Peyer's patch (tissue), 4 donors: ENCODE results near the gene KDELR3. TPM values are rescaled to one million over a fixed set of nuclear protein-coding genes. Genes with fewer than 3 reads are reported as not detected.

Experiments used
- DNase-seq, 3 donors: peaks; one replicate each; pipeline ENCODE4 v3.0.0-alpha.2; 2017 to 2019
- H3K27ac ChIP-seq, 4 donors: fragments of 200-600 bp; sonication (generic); one replicate each; pipeline ENCODE4 v1.5.1; 2016 to 2019
- H3K27me3 ChIP-seq, 2 donors: fragments of 200-600 bp; sonication (generic); one replicate each; pipeline ENCODE4 v1.5.1; 2019
- H3K36me3 ChIP-seq, 3 donors: fragments of 200-600 bp; sonication (generic); one replicate each; pipeline ENCODE4 v1.5.1; 2016 to 2019
- H3K4me1 ChIP-seq, 4 donors: fragments of 200-600 bp; sonication (generic); one replicate each; pipeline ENCODE4 v1.5.1; 2016 to 2019
- H3K4me3 ChIP-seq, 4 donors: fragments of 200-600 bp; sonication (generic); 1 replicate in 3 of 4; 2 replicates in 1 of 4; pipeline ENCODE4 v1.5.1; 2016 to 2019; ENCODE audit warnings: mild to moderate bottlenecking in 1 of 4
- H3K9me3 ChIP-seq, 4 donors: fragments of 200-600 bp; sonication (generic); one replicate each; pipeline ENCODE4 v1.5.1; 2016 to 2019; ENCODE audit warnings: mild to moderate bottlenecking in 1 of 4
- CTCF ChIP-seq, 6 experiments: fragments of 450-650 bp in 4 of 6; fragments of 200-600 bp in 2 of 6; sonication (generic) in 1 of 6; IDR thresholded peaks; one replicate each; pipeline ENCODE4 v1.5.1; 2017 to 2019; ENCODE audit warnings: antibody characterized with exemption in 6 of 6, mild to moderate bottlenecking in 3 of 6, moderate library complexity in 1 of 6
- POLR2A ChIP-seq, 2 donors: fragments of 450-650 bp; IDR thresholded peaks; one replicate each; pipeline ENCODE4 v1.5.1; 2017; ENCODE audit warnings: antibody characterized with exemption in 2 of 2, mild to moderate bottlenecking in 2 of 2, moderate library complexity in 2 of 2
- total RNA-seq, 4 donors: library from RNA; depleted of rRNA; stranded (reverse); fragments of >200 nt; gene quantifications; one replicate each; pipeline ENCODE4 v1.1.0, GENCODE V29; 2016

The KDELR3 gene
- total RNA-seq, 4 donors from 2014 or later = 2.5 to 20.0 (median 16.6) TPM

- no peaks in the 10 kb centered on the region for H3K27me3 ChIP-seq
These were observed 23.1 kb upstream of the KDELR3 start for GRCh38 chr22:38444783-38445182.

GRCh38 chr22:38446018-38446601, 21.8 kb upstream of the KDELR3 start:
- Histone ChIP-seq H3K4me3 (no peak overlapping the region), H3K27me3 (no peaks in the 10 kb centered on the region), H3K27ac (no peak overlapping the region), H3K9me3 (no peaks in the 10 kb centered on the region), H3K36me3 (no peaks in the 10 kb centered on the region), H3K4me1 (no peaks in the 10 kb centered on the region)
- no peak for TF ChIP-seq CTCF (IDR thresholded peaks at IDR 0.05)
- no peak for TF ChIP-seq POLR2A (IDR thresholded peaks at IDR 0.05)
- no peak for DNase-seq

More at GRCh38 chr22:38444783-38445182, 23.1 kb upstream of the KDELR3 start:
- H3K36me3 ChIP-seq = no peaks in the 10 kb centered on the region
- H3K9me3 ChIP-seq = no peaks in the 10 kb centered on the region
- DNase-seq = no peak
- no peaks in the 10 kb centered on the region for H3K4me1 ChIP-seq
- no peak overlapping the region for H3K4me3 ChIP-seq
- no peak for TF ChIP-seq CTCF (IDR thresholded peaks at IDR 0.05)
- no peak for TF ChIP-seq POLR2A (IDR thresholded peaks at IDR 0.05)
- H3K27ac ChIP-seq = no peak overlapping the region

DNA sequence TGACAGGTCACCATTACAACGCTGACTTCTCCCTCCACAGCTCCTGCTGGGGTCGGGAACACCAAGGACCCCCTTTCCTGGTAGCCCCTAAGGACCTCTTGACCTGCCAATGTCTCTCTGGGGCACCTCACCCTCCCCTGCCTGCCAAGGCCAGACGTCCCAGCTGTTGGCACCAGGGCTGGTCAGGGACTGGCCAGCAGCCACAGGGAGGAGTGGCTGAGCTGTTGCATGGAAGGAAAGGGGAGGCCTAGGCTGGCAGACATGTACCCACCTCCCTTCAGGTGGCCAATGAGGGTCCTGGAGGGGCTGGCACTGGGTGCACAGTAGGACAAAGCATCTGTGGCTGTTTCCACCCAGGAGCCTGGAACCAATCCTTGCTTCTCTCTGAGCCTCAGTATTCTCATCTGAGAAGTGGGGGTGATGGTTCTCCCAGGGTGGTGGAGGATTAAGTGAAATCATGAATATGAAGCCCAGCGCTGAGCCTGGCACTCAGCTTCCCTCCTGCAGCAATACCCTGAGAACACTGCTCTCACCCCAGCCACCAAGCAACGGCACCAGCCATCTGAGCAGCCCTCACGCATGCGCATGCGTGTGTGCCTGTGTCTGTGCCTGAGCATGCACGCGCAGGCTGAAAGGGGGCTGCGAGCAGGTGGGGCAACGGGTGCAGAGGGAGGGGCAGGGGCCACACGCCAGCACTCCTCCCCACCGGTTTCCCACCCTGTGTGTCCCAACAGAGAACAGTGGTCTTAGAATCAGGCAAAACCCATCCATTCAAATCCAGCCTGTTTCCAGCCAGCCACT, 18.8 kb upstream of the KDELR3 start:
- Histone ChIP-seq H3K4me3 (no peak overlapping the region), H3K4me1 (no peaks in the 10 kb centered on the region), H3K27ac (no peak overlapping the region), H3K27me3 (peaks cover 0 to 10% of the 10 kb centered on the region in 2 donors), H3K36me3 (no peaks in the 10 kb centered on the region), H3K9me3 (no peaks in the 10 kb centered on the region)
- TF ChIP-seq POLR2A (IDR thresholded peaks at IDR 0.05) = no peak
- no peak for DNase-seq

- no peak for DNase-seq
- H3K27ac ChIP-seq = no peak overlapping the region
- no peak overlapping the region for H3K4me3 ChIP-seq
- H3K9me3 ChIP-seq = no peaks in the 10 kb centered on the region
- H3K4me1 ChIP-seq = peaks cover 0 to 6% (median 3%) of the 10 kb centered on the region in 4 donors
- TF ChIP-seq POLR2A (IDR thresholded peaks at IDR 0.05) = no peak
- no peak for TF ChIP-seq CTCF (IDR thresholded peaks at IDR 0.05)
- no peaks in the 10 kb centered on the region for H3K36me3 ChIP-seq
- H3K27me3 ChIP-seq = peaks cover 0 to 17% of the 10 kb centered on the region in 2 donors
These were observed 18.1 kb upstream of the KDELR3 start for GRCh38 chr22:38449776-38450175.

DNA sequence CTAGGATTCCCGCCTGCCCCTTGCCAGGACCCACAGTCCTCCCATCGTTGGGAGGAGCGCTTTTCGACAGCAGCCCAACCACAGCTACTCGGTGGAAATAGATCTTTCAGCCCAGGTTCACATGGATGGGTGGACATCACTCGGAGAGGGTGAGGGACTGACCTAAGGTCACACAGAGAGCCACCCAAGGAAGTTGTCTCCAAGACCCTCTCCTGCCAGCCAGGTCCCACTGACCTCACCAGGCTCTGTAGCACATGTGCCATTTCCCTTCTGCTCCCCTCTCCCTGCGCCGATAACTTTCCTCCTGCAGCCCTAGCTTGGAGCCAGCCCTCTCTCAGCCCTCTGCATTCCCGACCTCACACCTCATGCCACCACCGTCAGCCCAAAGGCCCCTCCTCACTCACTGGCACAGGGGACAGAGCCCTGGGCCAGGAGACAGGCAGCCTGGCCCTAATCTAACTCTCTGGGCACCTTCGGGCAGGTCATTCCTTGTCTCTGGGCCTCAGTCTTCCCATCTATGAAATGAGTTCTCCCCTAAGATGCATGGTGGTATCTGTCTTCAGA, 17.6 kb upstream of the KDELR3 start:
- peaks cover 0 to 9% (median 5%) of the 10 kb centered on the region in 4 donors for H3K4me1 ChIP-seq
- no peaks in the 10 kb centered on the region for H3K9me3 ChIP-seq
- H3K27me3 ChIP-seq = peaks cover 0 to 19% of the 10 kb centered on the region in 2 donors
- H3K4me3 ChIP-seq = no peak overlapping the region
- no peak for DNase-seq
- no peak overlapping the region for H3K27ac ChIP-seq
- TF ChIP-seq POLR2A (IDR thresholded peaks at IDR 0.05) (no peak), CTCF (IDR thresholded peaks at IDR 0.05) (no peak)
- H3K36me3 ChIP-seq = no peaks in the 10 kb centered on the region

- Histone ChIP-seq H3K4me1 (peaks cover 0 to 19% (median 9%) of the 10 kb centered on the region in 4 donors), H3K36me3 (no peaks in the 10 kb centered on the region), H3K27ac (no peak overlapping the region), H3K4me3 (no peak overlapping the region), H3K27me3 (peaks cover 0 to 30% of the 10 kb centered on the region in 2 donors), H3K9me3 (no peaks in the 10 kb centered on the region)
- TF ChIP-seq POLR2A (IDR thresholded peaks at IDR 0.05) = no peak
- TF ChIP-seq CTCF (IDR thresholded peaks at IDR 0.05) = no peak
- DNase-seq = no peak
These were observed 16.5 kb upstream of the KDELR3 start for GRCh38 chr22:38451404-38451803.
